Measurements from ENCODE around the gene PKDREJ. TPM values are rescaled to one million over a fixed set of nuclear protein-coding genes. Genes with fewer than 3 reads are reported as not detected.
A peak's percentile ranks its signal among the peaks of the same experiment; 100 is the strongest.

The PKDREJ gene
- total and polyA plus RNA-seq, 2 donors = 0.05 to 0.14 TPM

DNA sequence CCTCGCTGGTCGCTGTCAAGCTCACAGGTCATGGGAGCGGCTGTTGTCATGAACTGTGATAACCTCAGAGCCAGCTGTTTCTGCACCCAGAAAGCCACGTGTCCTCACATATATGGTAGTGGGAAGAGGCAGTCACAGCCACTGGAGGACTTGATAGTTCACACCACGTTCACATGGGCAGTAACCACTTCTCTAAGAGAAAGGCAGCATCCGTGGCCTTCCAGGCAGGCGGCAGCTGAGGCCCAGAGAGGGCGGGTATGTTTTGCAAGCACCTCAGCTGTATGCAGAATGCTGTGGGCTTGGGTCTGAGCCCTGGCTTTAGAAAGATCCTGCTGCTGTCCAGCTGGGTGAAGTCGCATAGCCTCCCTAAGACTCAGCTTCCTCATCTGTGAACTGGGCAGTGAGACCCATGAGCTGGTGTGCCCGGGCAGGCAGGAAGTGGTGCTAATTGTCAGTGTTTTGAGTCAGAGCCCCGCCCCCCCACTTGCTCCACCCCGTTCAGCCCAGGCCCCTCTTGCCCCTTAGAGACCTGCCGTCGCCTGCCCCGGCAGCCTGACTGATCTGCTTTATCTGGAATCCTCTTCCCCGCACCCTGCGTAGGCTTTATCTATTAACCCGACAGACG, 18.0 kb upstream of the PKDREJ start:
- WGBS = 78% methylated on average over 19 of the region's 19 CpGs
- DNase-seq (ENCODE audit: extremely low spot score) = no peak
- H3K36me3 ChIP-seq (ENCODE audit: insufficient read depth) = peaks cover 4% of the 10 kb centered on the region

DNA sequence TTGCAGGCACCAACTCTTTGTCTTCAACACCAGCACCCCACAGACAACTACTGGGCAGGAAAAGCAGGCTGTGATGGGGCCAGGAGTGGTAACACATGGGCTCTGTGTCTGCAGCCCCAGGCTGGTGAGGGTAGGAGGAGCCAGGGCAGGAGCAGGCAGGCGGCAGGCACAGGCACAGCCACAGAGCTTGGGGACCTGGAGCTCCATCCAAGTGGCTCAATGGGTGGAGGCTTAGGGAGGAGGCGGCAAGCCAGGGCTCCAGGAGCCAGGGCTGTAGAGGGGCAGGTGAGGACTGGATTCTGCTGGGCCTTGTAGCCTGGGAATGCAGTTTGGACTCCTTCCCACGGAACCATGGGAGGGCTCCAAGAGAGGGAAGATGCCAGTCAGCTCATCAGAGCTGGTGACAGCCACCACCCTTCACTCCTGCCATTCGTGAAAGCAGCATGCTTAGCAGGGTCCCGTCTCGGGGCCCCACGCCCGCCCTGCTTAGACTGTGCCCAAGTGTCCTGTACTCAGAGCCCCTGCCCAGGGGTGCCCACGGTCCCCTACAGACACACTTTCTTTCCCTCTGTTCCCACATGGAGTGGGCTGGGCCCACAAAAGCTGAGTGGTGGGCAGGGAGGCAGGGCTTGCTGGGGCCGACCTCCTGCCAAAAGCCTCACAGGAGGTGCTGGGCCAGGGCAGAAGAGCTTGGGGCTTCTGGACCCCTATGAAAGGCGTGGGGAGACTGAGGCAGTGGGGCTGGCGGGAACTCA, 17.1 kb upstream of the PKDREJ start:
- 94% methylated on average over 12 of the region's 12 CpGs for whole genome bisulfite sequencing
- no peak for DNase-seq (ENCODE audit: extremely low spot score)
- H3K4me1 ChIP-seq (ENCODE audit: insufficient read depth) = no peaks in the 10 kb centered on the region
- no peak overlapping the region for H3K27ac ChIP-seq (ENCODE audit: low read depth)
- H3K36me3 ChIP-seq (ENCODE audit: insufficient read depth) = peaks cover 4% of the 10 kb centered on the region
- H3K4me3 ChIP-seq (ENCODE audit: low read depth, low read length) = no peak overlapping the region

More for the DNA sequence above, 18.0 kb upstream of the PKDREJ start:
- Histone ChIP-seq H3K4me3 (ENCODE audit: low read depth, low read length) (no peak overlapping the region), H3K27ac (ENCODE audit: low read depth) (no peak overlapping the region), H3K4me1 (ENCODE audit: insufficient read depth) (no peaks in the 10 kb centered on the region)

- Histone ChIP-seq H3K27ac (ENCODE audit: low read depth) (no peak overlapping the region), H3K4me1 (ENCODE audit: insufficient read depth) (no peaks in the 10 kb centered on the region), H3K36me3 (ENCODE audit: insufficient read depth) (peaks cover 4% of the 10 kb centered on the region), H3K4me3 (ENCODE audit: low read depth, low read length) (no peak overlapping the region)
- WGBS = 95% methylated on average over 22 of the region's 22 CpGs
- no peak for DNase-seq (ENCODE audit: extremely low spot score)
Observed at GRCh38 chr22:46278656-46279645, 15.8 kb upstream of the PKDREJ start.

DNA sequence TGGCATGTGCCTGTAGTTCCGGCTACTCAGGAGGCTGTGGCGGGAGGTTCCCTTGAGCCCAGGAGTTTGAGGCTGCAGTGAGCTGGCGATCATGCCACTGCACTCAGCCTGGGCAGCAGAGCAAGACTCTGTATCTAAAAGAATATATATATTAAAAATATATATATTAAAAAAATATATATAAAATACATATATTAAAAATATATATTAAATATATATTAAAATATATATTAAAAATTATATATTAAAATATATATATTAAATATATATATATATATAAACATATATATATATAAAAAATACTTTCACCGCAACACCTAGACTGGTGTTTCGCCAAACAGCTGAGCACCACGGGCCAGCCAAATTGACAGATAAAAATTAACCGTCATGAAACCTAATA, 13.4 kb upstream of the PKDREJ start:
- Histone ChIP-seq H3K4me3 (ENCODE audit: low read depth, low read length) (no peak overlapping the region), H3K27ac (ENCODE audit: low read depth) (no peak overlapping the region), H3K36me3 (ENCODE audit: insufficient read depth) (peaks cover 4% of the 10 kb centered on the region), H3K4me1 (ENCODE audit: insufficient read depth) (no peaks in the 10 kb centered on the region)
- 96% methylated on average over 7 of the region's 7 CpGs for WGBS
- no peak for DNase-seq (ENCODE audit: extremely low spot score)

- DNase-seq (ENCODE audit: extremely low spot score) = no peak
- H3K36me3 ChIP-seq (ENCODE audit: insufficient read depth) = peaks cover 6% of the 10 kb centered on the region
- H3K4me1 ChIP-seq (ENCODE audit: insufficient read depth) = no peaks in the 10 kb centered on the region
- H3K27ac ChIP-seq (ENCODE audit: low read depth) = no peak overlapping the region
- WGBS = 83% methylated on average over 3 of the region's 3 CpGs
- no peak overlapping the region for H3K4me3 ChIP-seq (ENCODE audit: low read depth, low read length)
Observed at GRCh38 chr22:46275455-46276122, 12.4 kb upstream of the PKDREJ start.

DNA sequence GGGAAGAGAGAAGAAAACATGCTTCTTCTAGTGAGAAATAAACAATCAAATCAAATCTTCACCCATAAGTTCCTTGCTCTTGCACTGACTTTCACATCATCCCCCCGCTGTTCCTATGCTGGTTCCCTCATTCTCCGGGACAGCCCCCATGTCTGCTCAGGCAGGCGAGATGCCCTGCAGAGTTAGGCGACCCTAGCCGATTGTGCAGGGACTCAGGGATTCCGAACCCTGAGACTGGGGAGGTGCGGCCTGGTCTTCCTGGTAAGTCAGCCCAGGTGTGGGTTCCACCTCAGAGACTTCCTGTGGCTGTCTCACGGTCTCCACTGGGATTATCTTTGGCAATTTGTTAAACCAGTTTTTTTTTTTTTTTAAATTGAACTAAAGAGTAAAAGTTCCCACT, 11.2 kb upstream of the PKDREJ start:
- peaks cover 6% of the 10 kb centered on the region for H3K36me3 ChIP-seq (ENCODE audit: insufficient read depth)
- DNase-seq (ENCODE audit: extremely low spot score) = no peak
- H3K4me1 ChIP-seq (ENCODE audit: insufficient read depth) = no peaks in the 10 kb centered on the region
- no peak overlapping the region for H3K27ac ChIP-seq (ENCODE audit: low read depth)
- H3K4me3 ChIP-seq (ENCODE audit: low read depth, low read length) = no peak overlapping the region
- 96% methylated on average over 8 of the region's 8 CpGs for WGBS

GRCh38 chr22:46273432-46274148, 10.4 kb upstream of the PKDREJ start:
- DNase-seq (ENCODE audit: extremely low spot score) = no peak
- peaks cover 6% of the 10 kb centered on the region for H3K36me3 ChIP-seq (ENCODE audit: insufficient read depth)
- H3K4me3 ChIP-seq (ENCODE audit: low read depth, low read length) = no peak overlapping the region
- WGBS = 92% methylated on average over 12 of the region's 12 CpGs
- H3K4me1 ChIP-seq (ENCODE audit: insufficient read depth) = no peaks in the 10 kb centered on the region
- H3K27ac ChIP-seq (ENCODE audit: low read depth) = no peak overlapping the region

DNA sequence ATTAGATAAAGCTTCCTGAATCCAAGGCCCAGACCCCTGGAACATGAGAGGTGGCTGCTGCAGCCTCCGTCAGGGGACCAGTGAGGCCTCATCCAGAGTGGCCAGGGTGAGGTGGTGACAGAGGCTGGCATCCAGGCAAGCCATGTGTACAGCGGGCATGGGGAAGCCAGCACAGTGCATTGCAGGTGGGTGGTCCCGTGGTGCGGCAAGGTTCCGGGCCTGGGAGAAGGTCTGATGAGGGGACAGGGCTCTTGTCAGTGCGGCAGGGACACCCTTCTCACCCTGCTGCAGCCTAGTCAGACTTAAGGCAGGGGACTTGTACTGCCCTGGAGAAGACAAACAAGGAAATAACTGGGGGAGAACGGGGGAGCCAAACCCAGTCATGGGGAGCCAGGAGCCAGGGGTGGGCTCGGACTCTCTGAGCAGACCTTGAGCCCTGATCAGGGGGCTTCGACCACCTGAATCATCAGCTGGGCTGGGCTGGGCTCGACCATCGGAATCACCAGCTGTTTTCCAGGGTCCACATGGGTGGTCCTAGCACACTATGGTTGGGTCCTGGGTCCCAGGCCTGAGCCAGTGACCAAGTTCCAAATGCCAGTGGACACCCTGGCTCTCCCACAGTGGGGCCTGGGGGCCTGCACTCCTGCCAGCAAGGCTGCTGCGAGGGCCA, 9.8 kb upstream of the PKDREJ start:
- DNase-seq (ENCODE audit: extremely low spot score) = no peak
- 96% methylated on average over 12 of the region's 12 CpGs for WGBS
- Histone ChIP-seq H3K27ac (ENCODE audit: low read depth) (no peak overlapping the region), H3K36me3 (ENCODE audit: insufficient read depth) (peaks cover 5% of the 10 kb centered on the region), H3K4me3 (ENCODE audit: low read depth, low read length) (no peak overlapping the region), H3K4me1 (ENCODE audit: insufficient read depth) (no peaks in the 10 kb centered on the region)

DNA sequence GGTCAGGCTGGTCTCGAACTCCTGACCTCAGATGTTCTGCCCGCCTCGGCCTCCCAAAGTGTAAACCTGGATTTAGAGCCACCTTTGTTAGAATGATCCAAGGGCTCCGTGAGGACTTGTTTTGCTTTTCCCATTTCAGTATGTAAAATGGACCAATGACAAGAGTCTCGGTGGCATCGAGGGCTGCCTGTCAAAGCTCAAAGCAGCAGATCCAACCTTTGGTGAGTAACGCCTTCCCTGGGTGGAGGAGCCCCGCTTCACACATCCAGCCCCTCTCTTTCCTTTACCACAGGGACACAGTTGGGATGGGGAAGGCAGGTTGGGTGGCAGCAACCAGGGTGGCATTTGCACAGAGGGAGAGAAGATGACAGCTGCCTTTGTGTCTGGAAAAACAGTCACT, 9.1 kb upstream of the PKDREJ start:
- no peak for DNase-seq (ENCODE audit: extremely low spot score)
- peaks cover 4% of the 10 kb centered on the region for H3K36me3 ChIP-seq (ENCODE audit: insufficient read depth)
- 96% methylated on average over 8 of the region's 8 CpGs for WGBS

DNA sequence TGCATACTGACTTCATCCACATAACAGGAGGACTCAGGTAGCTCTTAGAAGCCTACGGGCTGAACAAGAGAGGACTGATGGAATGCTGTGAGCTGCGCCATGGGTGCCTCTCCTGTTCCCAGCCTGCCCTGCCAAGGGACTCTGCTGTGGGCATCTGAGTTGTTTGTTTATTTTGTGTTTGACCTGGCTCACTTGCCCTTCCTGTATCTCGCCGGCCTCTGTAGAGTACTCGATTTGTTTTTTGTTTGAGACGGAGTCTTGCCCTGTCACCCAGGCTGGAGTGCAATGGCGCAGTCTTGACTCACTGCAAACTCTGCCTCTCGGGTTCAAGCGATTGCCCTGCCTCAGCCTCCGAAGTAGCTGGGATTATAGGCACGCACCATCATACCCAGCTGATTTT, 6.4 kb upstream of the PKDREJ start:
- 82% methylated on average over 11 of the region's 11 CpGs for WGBS
- DNase-seq (ENCODE audit: extremely low spot score) = no peak

More for the DNA sequence above, 9.1 kb upstream of the PKDREJ start:
- H3K4me3 ChIP-seq (ENCODE audit: low read depth, low read length) = no peak overlapping the region
- H3K27ac ChIP-seq (ENCODE audit: low read depth) = no peak overlapping the region
- H3K4me1 ChIP-seq (ENCODE audit: insufficient read depth) = no peaks in the 10 kb centered on the region

GRCh38 chr22:46267431-46268279, 4.5 kb upstream of the PKDREJ start, which contains the start of gene TTC38:
TTC38 (plus strand) TSS chr22:46268008; CDS start chr22:46268040, 32 bp downstream.
- H3K27ac ChIP-seq (ENCODE audit: low read depth) = peak within 1 kb of the TSS; percentile 60
- under 1% methylated on average over 74 of the region's 74 CpGs for WGBS

More for the DNA sequence above, 6.4 kb upstream of the PKDREJ start:
- no peak overlapping the region for H3K4me3 ChIP-seq (ENCODE audit: low read depth, low read length)
- H3K4me1 ChIP-seq (ENCODE audit: insufficient read depth) = no peaks in the 10 kb centered on the region
- peaks cover 4% of the 10 kb centered on the region for H3K36me3 ChIP-seq (ENCODE audit: insufficient read depth)
- H3K27ac ChIP-seq (ENCODE audit: low read depth) = no peak overlapping the region

More at GRCh38 chr22:46267431-46268279, 4.5 kb upstream of the PKDREJ start, which contains the start of gene TTC38:
- DNase-seq (ENCODE audit: extremely low spot score) = peak; percentile 39
- H3K36me3 ChIP-seq (ENCODE audit: insufficient read depth) = peaks cover 4% of the 10 kb centered on the region
- no peaks in the 10 kb centered on the region for H3K4me1 ChIP-seq (ENCODE audit: insufficient read depth)
- peak within 1 kb of the TSS; percentile 87 for H3K4me3 ChIP-seq (ENCODE audit: low read depth, low read length)
